Activated T-helper 9 cell treated with anti-CD3 and anti-CD28 coated beads, Interleukin-2, amount 50 U/mL, for 16 hours (primary cell): Measurements from ENCODE around the gene TSHR.
"Not testable (repeated sequence)": the region's sequence is repeated elsewhere in the genome, so short reads cannot be mapped to it uniquely, and the experiment has no call there.

Source experiments
- DNase-seq: peaks from one replicate; pipeline ENCODE4 v3.0.0-alpha.2; 2020; ENCODE audit warnings: low read depth

The TSHR gene

DNA sequence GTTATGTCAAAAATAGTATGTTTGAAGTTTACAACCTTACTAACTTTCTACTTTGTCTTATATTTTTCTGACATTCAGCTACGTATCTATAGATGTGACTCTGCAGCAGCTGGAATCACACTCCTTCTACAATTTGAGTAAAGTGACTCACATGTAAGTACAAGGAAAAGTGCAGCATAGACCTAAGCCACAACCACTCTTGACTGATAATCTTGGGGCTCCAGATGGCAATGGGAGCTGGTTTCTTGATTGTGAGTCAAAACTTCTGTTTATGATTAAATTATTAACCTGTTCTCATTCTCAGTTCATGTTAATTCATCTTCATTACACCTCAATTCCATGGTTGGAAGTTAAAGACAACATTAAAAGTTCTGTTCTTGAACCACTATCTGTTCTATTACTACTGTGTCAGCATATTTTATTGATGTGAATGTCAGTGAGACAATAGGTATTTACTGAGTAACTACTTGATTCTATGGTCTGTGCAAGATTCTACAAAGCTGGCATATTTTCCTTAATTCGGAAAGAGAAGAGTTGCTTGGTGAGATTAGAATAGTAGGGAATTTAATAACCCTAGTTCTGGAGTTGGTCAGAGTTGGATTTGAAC is 112.9 kb downstream of the TSHR start:
- no peak for DNase-seq

DNA sequence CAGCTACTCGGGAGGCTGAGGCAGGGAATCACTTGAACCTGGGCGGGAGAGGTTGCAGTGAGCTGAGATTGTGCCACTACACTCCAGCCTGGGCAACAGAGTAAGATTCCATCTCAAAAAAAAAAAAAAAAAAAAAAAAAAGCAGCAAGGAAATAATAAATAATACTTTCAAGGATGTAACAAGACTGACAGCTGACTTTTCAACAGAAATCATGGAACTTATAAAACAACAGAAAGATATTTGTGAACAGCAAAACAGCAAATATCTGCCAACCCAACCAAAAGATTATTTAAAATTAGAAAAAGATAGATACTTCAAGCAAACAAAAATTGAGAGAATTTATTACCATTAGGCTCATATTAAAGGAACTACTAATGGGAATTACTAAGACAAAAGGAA is 115.1 kb downstream of the TSHR start:
- DNase-seq, result no peak

DNA sequence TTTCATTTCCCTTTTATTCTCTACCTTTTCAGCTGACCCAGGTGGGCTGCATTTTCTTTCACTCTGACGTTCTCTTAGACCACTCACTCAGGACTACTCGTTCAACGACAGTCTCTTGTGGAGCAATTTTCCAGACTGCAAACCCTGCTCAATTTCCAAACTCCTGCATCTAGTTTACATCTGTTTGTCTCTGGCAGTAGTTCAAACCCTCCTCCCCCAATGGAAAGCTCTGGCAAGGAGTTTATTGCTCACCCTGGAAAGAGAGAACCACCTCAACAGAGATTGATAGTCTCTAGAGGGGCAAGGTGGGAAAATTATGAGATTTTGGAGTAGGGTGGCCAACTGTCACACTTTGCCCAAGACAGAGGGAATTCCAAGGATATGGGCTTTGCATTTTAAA is 130.2 kb downstream of the TSHR start:
- no peak for DNase-seq

DNA sequence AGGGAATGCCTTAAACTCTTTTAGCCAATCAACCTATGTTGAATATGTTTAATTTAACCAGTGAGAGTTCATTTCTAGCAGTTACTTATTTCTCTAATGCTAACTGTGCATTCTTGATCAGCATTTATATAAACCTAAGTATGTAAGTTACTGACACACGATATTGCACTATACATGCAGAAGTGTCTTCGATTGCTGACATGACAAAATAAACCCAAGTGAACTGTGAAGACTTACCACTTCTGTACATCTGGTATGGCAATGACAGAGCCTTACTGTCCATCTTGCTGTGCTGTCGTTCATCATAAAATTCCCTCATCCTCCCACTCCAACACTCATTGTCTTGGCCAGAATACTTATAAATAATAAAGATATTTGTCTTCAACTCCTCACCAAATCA is 131.8 kb downstream of the TSHR start:
- DNase-seq, result no peak

DNA sequence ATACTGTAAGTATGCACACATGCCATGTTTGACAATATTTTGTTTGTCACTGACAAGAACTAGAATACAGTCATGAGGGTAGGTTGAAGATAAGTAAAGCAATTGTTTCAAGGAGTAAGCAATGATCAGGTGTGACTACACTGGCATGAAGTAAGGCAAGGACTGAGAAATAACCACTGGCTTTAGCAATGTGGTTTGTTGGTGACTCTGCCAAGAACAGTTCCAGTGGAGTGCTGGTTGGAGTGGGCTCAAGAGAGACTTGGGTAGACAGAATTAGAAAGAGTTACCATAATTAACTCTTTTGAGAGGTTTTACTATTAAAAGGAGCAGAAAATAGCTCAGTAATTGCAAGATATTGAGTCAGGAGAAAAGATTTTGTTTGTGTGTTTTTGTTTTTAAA is 135.7 kb downstream of the TSHR start:
- DNase-seq, result no peak

DNA sequence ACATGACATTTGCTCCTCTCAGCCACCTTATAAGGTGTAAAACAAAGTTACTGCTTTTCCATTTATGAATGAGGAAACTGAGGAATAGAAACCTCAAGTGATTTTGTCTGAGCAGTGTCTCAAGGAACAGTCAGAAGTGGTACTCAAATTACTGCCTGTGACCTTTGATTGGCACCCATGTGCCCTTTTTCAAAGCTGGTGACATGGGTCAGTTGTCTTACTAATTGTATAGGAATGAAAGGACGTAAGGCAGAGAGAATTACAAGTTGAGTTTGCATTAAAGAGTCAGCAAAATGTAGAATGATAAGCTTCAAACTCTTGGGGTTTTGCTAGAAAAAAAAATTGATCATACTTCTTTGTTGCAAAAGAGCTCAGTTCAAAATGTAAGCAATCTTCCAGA is 136.2 kb downstream of the TSHR start:
- DNase-seq, result no peak

DNA sequence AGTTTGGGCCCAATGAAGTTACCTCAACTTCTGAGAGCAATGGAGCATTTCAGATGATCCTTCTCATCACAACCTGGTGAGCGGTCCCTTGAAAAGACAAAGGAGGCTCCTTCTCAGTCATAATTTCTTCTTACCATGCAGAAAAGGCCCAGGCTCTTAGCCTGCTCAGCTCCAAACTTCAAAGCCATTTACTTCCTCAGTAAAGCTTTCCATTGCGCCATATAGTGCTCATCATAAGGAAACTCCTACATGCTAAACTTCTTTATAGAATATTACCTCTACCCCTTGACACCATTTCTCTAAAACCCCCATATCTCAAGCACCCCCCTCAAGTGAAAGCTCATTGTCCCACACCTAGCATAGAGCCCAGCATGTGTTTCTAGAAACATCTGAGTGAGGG is 138.2 kb downstream of the TSHR start:
- DNase-seq, result no peak

DNA sequence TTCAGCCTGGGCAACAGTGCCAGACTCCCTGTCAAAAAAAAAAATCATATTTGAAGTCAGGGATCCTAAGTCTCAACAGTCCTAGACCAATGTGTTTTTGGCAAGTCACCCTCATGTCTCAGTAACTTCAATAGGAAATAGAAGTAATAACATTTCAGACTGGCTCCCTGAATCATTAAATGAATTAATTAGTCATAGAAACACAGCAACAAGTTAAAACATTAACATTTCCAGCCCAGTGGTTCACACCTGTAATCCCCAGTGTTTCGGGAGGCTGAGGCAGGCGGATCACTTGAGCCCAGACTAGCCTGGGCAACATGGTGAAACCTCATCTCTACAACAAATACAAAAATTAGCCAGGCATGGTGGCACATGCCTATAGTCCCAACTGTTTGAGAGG is 140.1 kb downstream of the TSHR start:
- DNase-seq, result no peak

DNA sequence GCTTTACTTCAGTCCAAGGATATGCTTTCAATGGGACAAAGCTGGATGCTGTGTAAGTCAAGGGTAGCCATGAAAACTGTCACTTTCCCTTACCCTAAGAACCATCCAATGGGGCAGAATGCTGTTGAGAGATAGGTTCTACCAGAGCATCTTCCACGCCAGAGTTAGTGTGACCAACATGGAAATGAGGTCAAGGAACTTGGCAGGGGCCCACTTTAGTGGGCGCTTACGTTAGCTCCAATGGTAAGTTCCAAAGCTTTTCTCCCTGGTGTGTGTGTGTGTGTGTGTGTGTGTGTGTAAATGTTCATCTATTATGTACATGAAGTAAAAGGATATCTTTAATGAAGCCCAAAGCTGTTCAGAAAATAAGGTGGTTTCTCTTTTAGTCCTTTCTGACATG is 141.2 kb downstream of the TSHR start:
- no peak for DNase-seq

DNA sequence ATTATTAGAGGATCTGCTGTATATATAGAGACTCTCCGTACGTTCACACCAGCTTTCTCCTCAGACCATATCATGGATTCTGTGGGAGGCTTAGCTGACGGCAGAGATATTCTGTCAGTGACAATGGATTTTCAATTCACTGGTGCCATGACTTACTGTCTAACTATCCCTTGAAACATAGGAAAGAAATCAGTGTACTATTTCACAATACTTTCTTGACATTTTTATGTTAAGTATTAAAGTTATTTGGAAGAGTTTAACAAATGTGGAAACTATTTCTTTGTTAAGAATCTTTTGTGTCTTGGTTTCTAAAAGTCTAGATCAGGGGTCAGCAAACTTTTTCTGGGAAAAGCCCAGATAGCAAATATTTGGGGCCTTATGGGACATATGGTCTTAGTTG is 146.8 kb downstream of the TSHR start:
- no peak for DNase-seq

DNA sequence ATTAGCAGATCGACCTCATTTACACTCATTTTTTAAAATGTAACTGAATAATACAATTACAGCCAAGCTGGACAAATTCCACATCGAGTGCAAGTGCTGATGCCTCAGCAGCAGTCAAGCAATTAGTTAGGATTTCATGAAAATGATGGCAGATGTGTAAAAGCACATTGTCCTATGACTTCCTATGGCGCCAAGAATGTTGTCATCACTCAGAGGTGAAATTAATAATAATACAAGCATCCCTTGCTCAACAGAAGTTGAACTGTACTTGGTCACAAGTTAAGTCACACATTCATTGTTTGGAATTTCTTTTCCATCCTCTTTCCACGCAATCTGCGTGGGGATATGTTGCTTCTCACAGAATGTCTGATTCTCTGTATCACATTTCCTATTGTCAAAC is 148.0 kb downstream of the TSHR start:
- DNase-seq, result no peak

DNA sequence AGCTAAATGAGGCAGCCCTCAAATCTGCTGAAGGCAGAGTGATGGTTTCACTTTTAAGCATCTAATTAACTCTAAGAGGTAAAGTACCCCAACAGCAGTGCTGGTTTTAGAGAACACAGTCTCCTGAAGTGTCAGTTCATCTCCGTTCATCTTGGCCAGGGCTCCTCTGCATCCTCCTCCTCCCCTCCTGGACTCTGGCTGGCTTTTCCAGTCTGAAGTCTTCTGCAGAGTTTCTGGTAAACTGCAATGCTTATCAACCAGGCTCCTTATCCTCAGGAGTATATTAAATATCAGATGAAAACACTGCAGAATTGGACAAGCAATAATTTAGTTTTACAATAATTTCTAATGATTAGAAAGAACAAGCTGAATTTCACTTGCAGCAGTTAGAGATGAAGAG is 150.0 kb downstream of the TSHR start:
- DNase-seq, result no peak

DNA sequence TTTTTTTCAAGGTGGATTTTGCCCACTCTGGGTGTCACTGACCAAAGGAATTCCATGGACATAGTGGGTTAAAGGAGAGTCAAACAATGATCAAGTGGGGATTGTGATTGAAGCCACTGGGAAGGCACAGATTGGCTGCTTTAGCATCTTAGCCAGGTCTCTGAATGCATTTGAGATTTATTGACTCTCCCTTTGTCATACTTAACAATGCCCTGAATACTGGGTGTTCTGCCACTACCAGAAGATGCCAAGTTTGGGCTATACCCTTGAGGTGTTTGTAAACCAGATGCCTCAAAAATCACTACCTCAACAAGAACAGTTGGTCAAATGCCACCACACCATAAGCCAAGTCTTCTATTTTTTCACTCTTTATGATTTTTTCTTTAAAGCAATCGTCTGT is 150.5 kb downstream of the TSHR start:
- no peak for DNase-seq

DNA sequence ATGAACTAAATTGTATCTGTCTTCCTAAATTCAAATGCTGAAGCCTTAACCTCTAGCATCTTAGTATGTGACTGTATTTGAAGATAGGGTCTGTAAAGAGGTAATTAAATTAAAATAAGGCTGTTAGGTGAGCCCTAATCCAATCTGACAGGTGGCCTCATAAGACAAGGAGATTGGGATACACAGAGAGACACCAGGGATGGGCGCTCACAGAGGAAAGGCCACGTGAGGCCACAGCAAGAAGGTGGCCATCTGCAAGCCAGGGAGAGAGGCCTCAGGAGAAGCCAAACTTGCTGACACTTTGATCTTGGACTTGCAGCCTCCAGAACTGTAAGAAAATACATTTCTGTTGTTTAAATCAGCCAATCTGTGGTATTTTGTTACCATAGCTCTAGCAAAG is 154.8 kb downstream of the TSHR start:
- DNase-seq, result no peak

DNA sequence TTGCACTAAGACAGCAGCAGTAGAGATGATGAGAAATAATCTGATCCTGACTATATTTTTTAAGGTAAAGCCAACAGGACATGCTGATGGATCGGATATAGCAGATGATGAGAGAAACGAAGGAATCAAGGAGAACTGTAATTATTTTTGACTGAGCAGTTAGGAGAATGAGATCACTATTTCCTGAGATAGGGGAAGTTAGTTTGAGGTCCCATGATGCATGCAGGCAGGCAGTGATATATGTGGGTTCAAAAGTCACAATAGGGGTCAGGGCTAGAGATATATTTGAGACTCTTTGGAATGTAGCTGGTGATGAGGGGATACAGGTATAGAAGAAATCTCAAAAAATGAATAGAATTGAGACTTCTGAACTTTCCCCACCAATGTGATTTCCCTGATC is 157.8 kb downstream of the TSHR start:
- no peak for DNase-seq

DNA sequence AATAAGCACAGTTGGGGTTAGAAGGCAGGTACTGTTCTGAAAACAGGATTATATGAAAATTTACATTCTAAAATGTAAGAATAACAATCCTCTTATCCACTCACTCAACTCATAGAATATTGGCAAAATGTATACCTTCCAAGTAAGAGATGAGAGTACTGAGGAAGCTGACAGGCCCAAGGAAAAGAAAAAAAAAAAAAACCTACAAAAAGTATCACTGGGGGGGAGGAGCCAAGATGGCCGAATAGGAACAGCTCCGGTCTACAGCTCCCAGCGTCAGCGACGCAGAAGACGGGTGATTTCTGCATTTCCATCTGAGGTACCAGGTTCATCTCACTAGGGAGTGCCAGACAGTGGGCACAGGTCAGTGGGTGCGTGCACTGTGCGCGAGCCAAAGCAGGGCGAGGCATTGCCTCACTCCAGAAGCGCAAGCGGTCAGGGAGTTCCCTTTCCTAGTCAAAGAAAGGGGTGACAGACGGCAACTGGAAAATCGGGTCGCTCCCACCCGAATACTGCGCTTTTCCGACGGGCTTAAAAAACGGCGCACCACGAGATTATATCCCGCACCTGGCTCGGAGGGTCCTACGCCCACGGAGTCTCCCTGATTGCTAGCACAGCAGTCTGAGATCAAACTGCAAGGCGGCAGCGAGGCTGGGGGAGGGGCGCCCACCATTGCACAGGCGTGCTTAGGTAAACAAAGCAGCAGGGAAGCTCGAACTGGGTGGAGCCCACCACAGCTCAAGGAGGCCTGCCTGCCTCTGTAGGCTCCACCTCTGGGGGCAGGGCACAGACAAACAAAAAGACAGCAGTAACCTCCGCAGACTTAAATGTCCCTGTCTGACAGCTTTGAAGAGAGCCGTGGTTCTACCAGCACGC is 158.8 kb downstream of the TSHR start:
- not testable (repeated sequence) for DNase-seq

DNA sequence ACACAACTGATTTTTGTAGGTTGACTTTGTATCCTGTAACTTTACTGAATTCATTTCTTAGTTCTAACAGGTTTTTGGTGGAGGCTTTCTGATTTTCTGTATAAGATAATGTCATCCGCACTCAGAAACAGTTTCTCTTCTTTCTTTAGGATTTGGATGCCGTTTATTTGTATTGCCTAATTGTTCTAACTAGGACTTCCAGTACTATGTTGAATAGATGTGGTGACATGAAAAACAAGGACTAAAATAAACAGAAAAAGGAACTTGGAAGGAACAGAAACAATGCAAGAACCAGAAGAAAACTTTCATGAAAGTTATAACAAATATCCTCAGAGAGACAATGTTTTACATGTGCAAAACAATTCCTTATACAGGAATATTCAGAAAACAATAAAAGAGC is 165.1 kb downstream of the TSHR start:
- DNase-seq, result no peak

DNA sequence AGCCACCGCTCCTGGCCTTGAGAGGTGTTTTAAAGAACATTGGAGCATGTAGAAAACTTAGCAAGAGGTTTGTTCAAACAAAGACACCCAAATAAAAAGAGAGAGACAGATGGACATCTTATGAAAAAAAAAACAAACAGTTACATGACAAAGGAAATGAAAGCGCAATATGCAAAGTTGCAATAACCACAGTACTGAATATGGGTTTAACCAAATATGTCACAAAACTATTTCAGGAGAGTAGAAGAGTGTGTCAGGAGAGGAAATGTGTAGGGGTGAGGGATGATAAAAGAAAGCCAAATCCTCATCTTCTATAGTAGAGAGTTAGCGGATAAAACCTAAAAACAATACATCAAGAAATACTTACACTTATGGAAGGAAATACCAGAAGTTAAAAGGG is 166.9 kb downstream of the TSHR start:
- DNase-seq, result no peak

DNA sequence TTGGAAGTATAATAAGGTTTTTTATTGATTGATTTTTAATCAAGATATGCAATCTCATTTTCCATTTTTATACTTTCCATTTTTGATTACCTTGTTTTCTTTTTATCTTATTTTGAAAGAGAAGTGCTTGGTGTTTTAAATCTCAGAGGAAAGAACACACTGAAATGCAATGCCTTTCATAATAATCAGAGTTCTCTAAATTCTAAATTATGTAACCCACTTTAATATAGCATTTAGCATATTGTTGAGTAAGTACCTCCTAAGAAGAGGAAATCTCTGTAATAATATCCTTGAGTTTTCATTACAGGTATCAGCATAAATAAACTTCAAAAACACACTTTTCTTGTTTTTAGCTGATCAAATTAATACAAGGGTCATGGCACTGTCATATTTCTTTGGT is 168.4 kb downstream of the TSHR start:
- no peak for DNase-seq

DNA sequence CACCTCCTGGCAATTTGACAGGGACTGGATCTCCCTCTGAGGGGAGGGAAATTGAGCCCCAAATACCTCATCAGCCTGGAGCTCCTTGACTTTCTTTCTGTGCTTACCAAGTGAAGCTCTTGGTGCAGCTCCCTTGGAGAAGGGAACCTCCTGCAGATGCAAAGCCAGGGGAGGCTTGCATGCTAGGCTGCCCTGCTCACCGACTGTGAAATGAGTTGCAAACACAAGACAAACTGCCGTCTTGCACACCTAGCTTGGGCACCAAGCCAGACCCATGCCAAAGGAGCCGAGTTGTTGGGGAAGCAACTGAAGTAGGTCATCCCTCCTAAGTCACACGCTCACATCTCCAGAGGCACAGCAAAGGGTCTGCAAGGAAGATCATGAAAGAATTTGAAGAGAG is 170.1 kb downstream of the TSHR start:
- no peak for DNase-seq

DNA sequence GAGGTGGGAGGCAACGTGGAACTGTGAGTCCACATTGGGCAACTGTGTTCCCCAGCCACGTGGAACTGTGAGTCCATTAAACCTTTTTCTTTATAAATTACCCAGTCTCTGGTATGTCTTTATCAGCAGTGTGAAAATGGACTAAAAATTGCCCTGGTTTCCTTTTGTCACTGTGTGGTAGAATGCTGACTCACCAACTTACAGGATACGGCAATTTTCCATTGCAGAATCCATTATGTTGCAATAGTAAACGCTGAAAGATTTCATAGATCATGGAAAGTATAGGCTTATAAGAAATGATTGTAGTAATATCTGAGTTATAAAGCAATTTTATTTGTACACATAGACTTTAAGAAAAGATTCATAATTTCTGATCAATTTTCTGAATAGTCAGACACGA is 172.4 kb downstream of the TSHR start:
- DNase-seq, result no peak

DNA sequence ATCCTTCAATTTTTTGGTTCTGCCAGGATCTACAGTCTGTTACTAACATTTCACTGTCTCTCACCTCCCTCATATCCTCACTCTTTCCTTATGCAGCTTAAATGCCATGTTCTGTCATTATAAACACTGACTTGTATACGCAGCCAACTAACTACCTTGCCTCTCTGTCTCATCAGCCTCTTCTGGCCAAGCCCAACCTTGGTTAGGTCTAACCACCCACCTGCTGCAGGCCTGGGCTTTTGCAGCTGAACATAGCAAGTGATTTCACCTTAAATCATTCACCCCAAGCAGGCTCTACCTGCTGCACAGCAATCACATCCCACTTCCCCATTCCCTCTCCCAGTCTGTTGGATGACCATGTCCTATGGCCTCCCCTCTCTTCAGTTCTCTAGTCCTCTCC is 173.8 kb downstream of the TSHR start:
- DNase-seq, result no peak

DNA sequence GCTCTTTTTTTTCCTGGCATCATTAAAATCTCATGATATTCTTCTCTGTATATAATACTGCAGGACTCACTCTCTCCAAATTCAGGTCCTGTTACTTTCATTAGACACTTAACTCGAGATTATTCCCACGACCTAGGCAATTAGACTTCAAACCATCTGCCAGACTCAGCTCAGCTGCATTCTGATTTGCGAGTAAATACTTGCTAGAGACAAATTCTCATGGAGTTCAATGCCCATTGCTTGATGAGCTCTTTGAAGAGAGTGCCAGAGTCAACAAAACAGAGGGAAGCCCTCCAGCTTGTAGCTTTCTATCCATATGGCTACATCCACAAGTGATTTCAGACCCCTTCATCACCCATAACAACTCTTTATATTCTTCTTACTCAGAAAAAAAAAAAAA is 177.0 kb downstream of the TSHR start:
- no peak for DNase-seq

DNA sequence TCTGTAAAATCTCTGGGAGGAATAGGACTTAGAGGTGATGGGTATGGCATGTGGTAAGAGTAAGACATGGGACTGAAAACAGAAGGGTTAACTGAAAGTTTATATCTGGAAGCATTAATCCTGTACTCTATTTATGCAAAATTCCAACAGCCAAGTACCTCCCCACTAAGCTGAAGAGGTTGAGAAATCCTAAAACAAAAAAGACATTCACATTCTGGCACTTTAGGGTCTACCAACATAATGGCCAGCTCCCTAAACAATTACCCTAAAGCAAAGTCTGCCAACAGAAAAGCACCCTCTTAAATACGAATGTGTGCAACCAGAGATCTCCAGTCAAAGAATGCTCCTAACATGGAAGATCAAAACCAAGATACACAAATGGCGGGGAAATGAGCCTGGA is 178.0 kb downstream of the TSHR start:
- no peak for DNase-seq
